Activated T-cell treated with anti-CD3 and anti-CD28 coated beads, Interleukin-2, amount 50 U/mL, for 72 hours (primary cell): Measurements from ENCODE around the gene OR14A16. TPM values are rescaled to one million over a fixed set of nuclear protein-coding genes. Genes with fewer than 3 reads are reported as not detected.

Source experiments
- ATAC-seq, 2 donors: fragments of 150-1000 bp; cut with Tn5 transposase; replicated peaks in 1 of 2; 2 replicates each; pipeline ENCODE4 v1.10.0; 2021; ENCODE audit warnings: moderate library complexity in 2 of 2, mild to moderate bottlenecking in 1 of 2
- DNase-seq, 2 donors: peaks; one replicate each; pipeline ENCODE4 v3.0.0; 2021 to 2022; ENCODE audit warnings: mixed read lengths in 1 of 2
- H3K27ac Mint-ChIP-seq: one replicate; pipeline ENCODE4 v1.8.0; 2022; ENCODE audit warnings: mild to moderate bottlenecking, moderate library complexity, mixed read lengths
- H3K27me3 Mint-ChIP-seq: one replicate; pipeline ENCODE4 v1.8.0; 2022; ENCODE audit warnings: low read depth, mixed read lengths
- H3K36me3 Mint-ChIP-seq, 2 donors: one replicate each; pipeline ENCODE4 v1.8.0; 2022; ENCODE audit warnings: mixed read lengths in 2 of 2, mild to moderate bottlenecking in 1 of 2; ENCODE audit not compliant: insufficient read depth in 2 of 2
- H3K4me1 Mint-ChIP-seq: one replicate; pipeline ENCODE4 v1.8.0; 2022; ENCODE audit warnings: low read depth, mixed read lengths
- H3K4me3 Mint-ChIP-seq, 2 donors: one replicate each; pipeline ENCODE4 v1.8.0; 2022; ENCODE audit warnings: mild to moderate bottlenecking in 2 of 2, mixed read lengths in 2 of 2, moderate library complexity in 2 of 2
- H3K9me3 Mint-ChIP-seq, 2 donors: one replicate each; pipeline ENCODE4 v1.8.0; 2022; ENCODE audit warnings: mixed read lengths in 2 of 2
- total RNA-seq, 2 donors: library from RNA; stranded (reverse); gene quantifications; one replicate each; pipeline ENCODE4 v1.2.3, GENCODE V29; 2022

OR14A16 gene
- total RNA-seq, 2 donors from 2014 or later, result not detected

- no peak for ATAC-seq
- no peak for DNase-seq
- no peak overlapping the region for H3K27ac Mint-ChIP-seq
- H3K27me3 Mint-ChIP-seq, result no peaks in the 10 kb centered on the region
- H3K4me3 Mint-ChIP-seq, result no peak overlapping the region
- H3K36me3 Mint-ChIP-seq, result no peaks in the 10 kb centered on the region
- peaks cover 0 to 2% of the 10 kb centered on the region in 2 donors for H3K9me3 Mint-ChIP-seq
- H3K4me1 Mint-ChIP-seq, result no peaks in the 10 kb centered on the region
Observed at GRCh38 chr1:247843411-247843810, 19.5 kb upstream of the OR14A16 start.

DNA sequence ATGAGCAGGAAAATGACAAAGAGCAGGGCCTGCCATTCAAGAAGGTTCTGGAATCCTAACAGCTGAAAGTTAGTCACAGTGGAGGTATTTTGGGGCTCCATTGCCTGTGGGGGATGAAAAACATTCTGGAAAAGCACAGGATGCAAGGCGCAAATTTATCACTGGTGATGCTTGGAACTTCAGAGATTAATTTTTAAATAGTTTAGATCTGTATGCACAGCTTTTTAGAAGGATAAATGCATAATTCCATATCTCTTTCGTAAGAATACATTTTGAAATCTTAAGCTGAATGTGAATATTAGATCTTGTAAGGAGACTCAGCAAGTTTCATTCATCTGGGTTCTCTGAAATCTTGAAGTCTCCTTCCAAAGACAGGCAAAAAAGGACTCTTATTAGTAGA is 17.9 kb upstream of the OR14A16 start, which contains the start of gene OR11L1:
Gene OR11L1, minus strand, starts transcription at position 101 of the 400 bp plus-strand sequence. Its CDS starts 0 bp downstream, at position 101.
- no peaks in the 10 kb centered on the region for H3K27me3 Mint-ChIP-seq
- H3K27ac Mint-ChIP-seq, result no peak within 1 kb of the TSS
- no peaks in the 10 kb centered on the region for H3K4me1 Mint-ChIP-seq
- H3K9me3 Mint-ChIP-seq, result peaks cover 0 to 2% of the 10 kb centered on the region in 2 donors
- DNase-seq, result no peak
- ATAC-seq, result no peak
- H3K36me3 Mint-ChIP-seq, result no peaks in the 10 kb centered on the region
- no peak within 1 kb of the TSS for H3K4me3 Mint-ChIP-seq

DNA sequence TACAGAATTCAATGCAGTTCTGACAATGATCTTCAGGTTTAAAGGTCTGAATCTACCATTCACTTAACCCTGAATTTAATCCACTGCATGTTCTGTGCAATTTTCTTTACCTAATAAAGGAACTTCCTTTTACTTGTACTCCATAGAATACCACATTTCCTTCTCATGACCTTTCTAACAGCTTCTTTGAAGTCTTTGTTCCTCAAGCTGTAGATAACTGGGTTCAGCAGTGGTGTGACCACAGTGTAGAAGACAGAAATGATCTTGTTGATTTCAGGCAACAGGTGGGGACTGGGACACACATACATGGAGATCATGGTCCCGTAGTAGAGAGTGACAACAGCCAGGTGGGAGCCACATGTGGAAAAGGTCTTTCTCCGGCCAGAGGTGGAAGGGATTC is 16.9 kb upstream of the OR14A16 start:
- Mint-ChIP-seq H3K4me1 (no peaks in the 10 kb centered on the region), H3K4me3 (no peak overlapping the region), H3K9me3 (peaks cover 0 to 2% of the 10 kb centered on the region in 2 donors), H3K36me3 (no peaks in the 10 kb centered on the region), H3K27me3 (no peaks in the 10 kb centered on the region), H3K27ac (no peak overlapping the region)
- ATAC-seq (no peak), DNase-seq (no peak)

GRCh38 chr1:247833601-247834000 is 9.7 kb upstream of the OR14A16 start:
- ATAC-seq (no peak), DNase-seq (no peak)
- H3K36me3 Mint-ChIP-seq, result no peaks in the 10 kb centered on the region
- H3K9me3 Mint-ChIP-seq, result no peaks in the 10 kb centered on the region
- H3K4me1 Mint-ChIP-seq, result no peaks in the 10 kb centered on the region
- H3K27me3 Mint-ChIP-seq, result peaks cover 5% of the 10 kb centered on the region
- no peak overlapping the region for H3K4me3 Mint-ChIP-seq
- H3K27ac Mint-ChIP-seq, result no peak overlapping the region

- Mint-ChIP-seq H3K9me3 (no peaks in the 10 kb centered on the region), H3K27me3 (peaks cover 5% of the 10 kb centered on the region), H3K36me3 (no peaks in the 10 kb centered on the region), H3K4me3 (no peak overlapping the region), H3K4me1 (no peaks in the 10 kb centered on the region), H3K27ac (no peak overlapping the region)
- DNase-seq (no peak), ATAC-seq (no peak)
Observed at GRCh38 chr1:247829656-247830055, 5.7 kb upstream of the OR14A16 start.

DNA sequence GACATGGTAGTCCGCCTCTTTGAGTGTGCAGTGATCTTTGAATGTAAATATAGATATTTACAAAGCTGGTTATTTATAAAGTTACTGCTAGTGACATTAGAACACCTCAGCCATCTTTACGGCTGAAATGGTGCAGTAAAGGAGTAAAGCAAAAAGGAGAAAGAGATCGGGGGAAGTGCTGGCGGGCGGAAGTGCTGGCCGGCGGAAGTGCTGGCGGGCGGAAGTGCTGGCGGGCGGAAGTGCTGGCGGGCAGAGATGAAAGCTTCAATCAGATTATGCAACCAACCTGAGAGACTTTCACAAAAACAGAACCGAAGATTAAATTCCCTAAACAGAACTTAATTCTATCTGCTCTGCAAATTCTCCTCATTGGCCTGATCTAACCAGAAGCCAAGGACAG is 1.4 kb upstream of the OR14A16 start:
- DNase-seq (no peak), ATAC-seq (no peak)
- H3K27me3 Mint-ChIP-seq, result no peaks in the 10 kb centered on the region
- H3K36me3 Mint-ChIP-seq, result no peaks in the 10 kb centered on the region
- H3K4me3 Mint-ChIP-seq, result no peak overlapping the region
- H3K27ac Mint-ChIP-seq, result no peak overlapping the region
- no peaks in the 10 kb centered on the region for H3K9me3 Mint-ChIP-seq
- no peaks in the 10 kb centered on the region for H3K4me1 Mint-ChIP-seq

- H3K4me1 Mint-ChIP-seq, result no peaks in the 10 kb centered on the region
- H3K36me3 Mint-ChIP-seq, result no peaks in the 10 kb centered on the region
- no peak for ATAC-seq
- no peak overlapping the region for H3K27ac Mint-ChIP-seq
- H3K9me3 Mint-ChIP-seq, result no peaks in the 10 kb centered on the region
- DNase-seq, result no peak
- H3K4me3 Mint-ChIP-seq, result no peak overlapping the region
- no peaks in the 10 kb centered on the region for H3K27me3 Mint-ChIP-seq
Observed at GRCh38 chr1:247822060-247822459, 1.9 kb downstream of the OR14A16 start.

- Mint-ChIP-seq H3K9me3 (no peaks in the 10 kb centered on the region), H3K27ac (no peak overlapping the region), H3K27me3 (peaks cover 7% of the 10 kb centered on the region), H3K4me3 (no peak overlapping the region), H3K4me1 (no peaks in the 10 kb centered on the region), H3K36me3 (no peaks in the 10 kb centered on the region)
- ATAC-seq, result no peak
- no peak for DNase-seq
Observed at GRCh38 chr1:247812637-247813036, 11.3 kb downstream of the OR14A16 start.

- H3K27me3 Mint-ChIP-seq, result peaks cover 5% of the 10 kb centered on the region
Observed at GRCh38 chr1:247797518-247797917, 26.4 kb downstream of the OR14A16 start.

GRCh38 chr1:247769603-247770002 is 54.3 kb downstream of the OR14A16 start:
- no peak overlapping the region for H3K4me3 Mint-ChIP-seq
- H3K27ac Mint-ChIP-seq, result no peak overlapping the region
- DNase-seq (no peak), ATAC-seq (no peak)
- H3K4me1 Mint-ChIP-seq, result no peaks in the 10 kb centered on the region
- no peaks in the 10 kb centered on the region for H3K9me3 Mint-ChIP-seq
- H3K36me3 Mint-ChIP-seq, result no peaks in the 10 kb centered on the region
- H3K27me3 Mint-ChIP-seq, result no peaks in the 10 kb centered on the region

More at GRCh38 chr1:247797518-247797917, 26.4 kb downstream of the OR14A16 start:
- H3K4me1 Mint-ChIP-seq, result no peaks in the 10 kb centered on the region
- H3K27ac Mint-ChIP-seq, result no peak overlapping the region
- no peak for DNase-seq
- no peaks in the 10 kb centered on the region for H3K36me3 Mint-ChIP-seq
- H3K4me3 Mint-ChIP-seq, result no peak overlapping the region
- ATAC-seq, result no peak
- peaks cover 0 to 7% of the 10 kb centered on the region in 2 donors for H3K9me3 Mint-ChIP-seq

Other genes with a start within 250 kb of the OR14A16 start
- not detected for gene OR2G2, start 235.8 kb downstream of the OR14A16 start, total RNA-seq
- not detected for gene OR2G3, start 218.5 kb downstream of the OR14A16 start, total RNA-seq
- not detected for gene OR13G1, start 144.4 kb downstream of the OR14A16 start, total RNA-seq
- not detected for gene OR6F1, start 107.5 kb downstream of the OR14A16 start, total RNA-seq
- gene OR14K1, start 85.5 kb downstream of the OR14A16 start, total RNA-seq, result not detected
- not detected for gene OR14A2, start 76.0 kb downstream of the OR14A16 start, total RNA-seq
- not detected for gene OR1C1, start 63.6 kb downstream of the OR14A16 start, total RNA-seq
- not detected for gene OR11L1, start 17.8 kb upstream of the OR14A16 start, total RNA-seq
- gene TRIM58, start 33.1 kb upstream of the OR14A16 start, total RNA-seq, result under 1 TPM; 0.21 to 0.24 TPM
- not detected for gene OR2W3, start 71.5 kb upstream of the OR14A16 start, total RNA-seq
- not detected for gene OR2T8, start 96.1 kb upstream of the OR14A16 start, total RNA-seq
- not detected for gene OR2AJ1, start 100.8 kb upstream of the OR14A16 start, total RNA-seq
- not detected for gene OR2L8, start 124.7 kb upstream of the OR14A16 start, total RNA-seq
- gene OR2AK2, start 141.1 kb upstream of the OR14A16 start, total RNA-seq, result under 1 TPM in 1 of 2 donors, not detected in 1; 0.35 TPM
- under 1 TPM in 1 of 2 donors, not detected in 1; 0.16 TPM for gene OR2L5, start 189.5 kb upstream of the OR14A16 start, total RNA-seq
- gene OR2L2, start 206.0 kb upstream of the OR14A16 start, total RNA-seq, result under 1 TPM; 0.12 to 0.29 TPM
- under 1 TPM in 1 of 2 donors, not detected in 1; 0.07 TPM for gene OR2L3, start 222.7 kb upstream of the OR14A16 start, total RNA-seq